HG02973 (cell line): ENCODE measurements around the gene ATCAY.
"Not testable (repeated sequence)": the region's sequence is repeated elsewhere in the genome, so short reads cannot be mapped to it uniquely, and the experiment has no call there.

Source experiments
- ATAC-seq: cut with Tn5 transposase; IDR thresholded peaks from one replicate; pipeline ENCODE4 v1.9.1; 2021; ENCODE audit warnings: moderate library complexity; ENCODE audit not compliant: unreplicated experiment

The ATCAY gene

DNA sequence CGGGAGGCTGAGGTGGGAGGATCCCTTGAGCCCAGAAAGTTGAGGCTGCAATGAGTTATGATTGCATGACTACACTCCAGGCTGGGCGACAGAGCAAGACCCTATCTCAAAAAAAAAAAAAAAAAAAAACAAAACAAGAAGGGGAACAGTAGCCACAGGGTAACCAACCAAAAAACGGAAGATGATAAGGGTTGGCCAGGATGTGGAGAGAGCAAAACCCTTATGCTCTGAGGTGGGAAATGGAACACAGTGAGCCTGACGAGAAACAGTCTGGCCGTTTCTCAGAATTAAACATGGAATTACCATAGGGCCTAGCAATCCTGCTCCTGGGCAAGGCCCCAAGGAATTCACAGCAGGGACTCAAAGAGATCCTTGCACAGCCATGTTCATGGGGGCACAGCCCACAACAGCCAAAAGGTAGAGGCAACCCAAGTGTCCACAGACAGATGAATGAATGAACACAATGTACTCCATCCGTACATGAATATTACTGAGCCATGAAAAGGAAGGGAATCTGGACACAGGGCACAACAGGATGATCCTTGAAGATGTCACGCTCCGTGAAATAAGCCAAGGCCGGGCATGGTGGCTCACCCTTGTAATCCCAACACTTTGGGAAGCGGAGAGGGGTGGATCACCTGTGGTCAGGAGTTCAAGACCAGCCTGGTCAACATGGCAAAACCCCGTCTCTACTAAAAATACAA is 63.7 kb downstream of the ATCAY start:
- no peak for ATAC-seq

DNA sequence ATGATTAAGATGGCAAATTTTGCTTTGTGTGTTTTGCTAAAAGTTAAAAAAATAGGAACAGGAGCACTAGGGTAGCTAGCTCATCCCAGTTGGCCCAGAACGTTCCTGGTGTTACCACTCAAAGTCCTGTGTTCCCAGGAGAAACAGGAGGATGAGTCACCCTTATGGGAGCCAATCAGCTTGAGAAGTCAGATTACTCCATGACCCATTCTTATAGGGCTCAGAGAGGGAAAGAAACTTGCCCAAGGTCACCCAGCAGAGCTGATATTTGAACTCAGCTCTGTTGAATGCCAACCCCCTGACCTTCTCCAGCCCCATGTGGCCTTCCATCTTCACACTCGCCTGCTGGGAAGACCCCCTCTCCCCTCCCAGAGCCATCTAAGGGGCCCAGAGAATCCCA is 65.4 kb downstream of the ATCAY start:
- ATAC-seq = no peak

DNA sequence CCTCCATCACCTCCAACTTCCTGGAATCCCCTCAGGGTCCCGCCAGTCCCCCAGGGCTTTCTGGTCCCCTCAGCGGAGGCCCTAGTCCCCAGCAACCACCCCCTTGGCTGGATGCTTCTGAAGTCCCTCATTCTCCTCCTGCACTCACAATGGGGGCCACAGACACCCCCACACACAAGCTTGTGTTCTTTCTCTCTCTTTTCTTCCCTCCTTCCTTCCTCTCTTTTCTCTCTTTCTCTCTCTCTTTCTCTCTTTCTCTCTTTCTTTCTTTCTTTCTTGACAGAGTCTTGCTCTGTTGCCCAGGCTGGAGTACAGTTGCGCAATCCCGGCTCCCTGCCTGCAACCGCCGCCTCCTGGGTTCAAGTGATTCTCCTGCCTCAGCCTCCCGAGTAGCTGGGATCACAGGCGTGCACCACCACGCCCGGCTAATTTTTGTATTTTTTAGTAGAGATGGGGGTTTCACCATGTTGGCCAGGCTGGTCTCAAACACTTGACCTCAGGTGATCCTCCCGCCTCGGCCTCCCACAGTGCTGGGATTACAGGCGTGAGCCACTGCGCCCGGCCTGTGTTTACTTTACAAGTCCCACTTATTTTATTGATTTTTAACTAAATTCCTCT is 66.9 kb downstream of the ATCAY start:
- ATAC-seq = not testable (repeated sequence)

DNA sequence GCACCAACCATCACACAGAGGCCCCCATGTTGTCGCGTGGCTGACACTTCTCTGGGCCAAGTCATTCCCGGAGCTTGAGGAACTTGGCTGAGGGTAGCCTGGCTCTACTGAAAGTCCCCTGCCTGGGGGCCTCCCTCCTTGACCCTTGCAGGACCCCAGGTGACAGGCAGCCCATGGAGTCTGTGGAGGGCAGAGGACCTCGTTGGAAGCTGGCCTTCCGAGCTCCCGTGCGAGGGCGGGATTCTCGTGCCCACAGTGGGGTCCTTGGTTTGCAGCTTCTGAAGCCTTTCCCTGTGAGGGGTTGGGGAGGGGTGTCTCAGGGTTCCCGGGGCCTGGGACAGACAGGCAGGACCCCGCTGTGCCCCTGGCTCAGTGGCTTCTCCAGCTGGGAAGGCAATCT is 68.8 kb downstream of the ATCAY start:
- no peak for ATAC-seq

DNA sequence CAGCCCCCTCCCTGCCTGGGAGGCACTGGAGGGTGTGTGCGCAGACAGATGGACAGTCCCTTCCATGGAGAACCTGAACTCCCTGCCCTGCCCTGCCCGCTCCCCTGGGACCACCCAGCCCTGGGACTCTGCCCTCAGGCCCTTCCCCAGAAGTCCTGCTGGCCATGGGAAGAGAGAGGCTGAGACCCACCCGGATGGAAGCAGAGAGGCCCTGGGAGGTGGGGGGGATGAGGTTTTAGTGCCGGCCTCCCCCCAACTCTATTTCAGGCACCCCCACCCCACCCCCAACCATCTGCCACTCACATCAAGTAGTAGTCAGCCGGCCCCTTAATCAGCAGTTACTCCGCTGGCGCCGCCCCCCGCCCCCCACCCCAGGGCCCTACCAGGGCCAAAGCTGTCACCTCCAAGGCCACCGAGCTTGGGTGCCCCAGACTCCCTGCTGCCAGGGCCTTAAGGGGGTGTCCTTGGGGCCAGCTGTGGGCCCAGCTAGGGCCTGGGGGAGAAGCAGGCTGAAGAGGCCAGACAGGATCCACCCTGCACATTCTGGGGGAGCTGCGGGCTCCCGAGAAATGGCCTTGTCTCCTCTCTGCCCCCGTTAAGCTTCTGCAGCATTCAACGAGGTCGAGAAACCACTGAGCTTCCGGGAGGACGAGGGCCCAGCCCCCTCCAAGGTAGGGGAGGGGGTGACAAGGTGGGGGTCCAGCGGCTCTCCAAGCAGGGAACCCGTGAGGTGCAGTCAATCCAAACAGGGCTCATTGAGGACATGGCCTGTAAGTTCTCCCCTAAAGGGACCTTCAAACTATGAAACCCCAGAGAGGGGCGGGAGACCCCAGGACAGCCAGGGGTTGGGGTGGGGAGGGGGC is 69.7 kb downstream of the ATCAY start:
- ATAC-seq = no peak

DNA sequence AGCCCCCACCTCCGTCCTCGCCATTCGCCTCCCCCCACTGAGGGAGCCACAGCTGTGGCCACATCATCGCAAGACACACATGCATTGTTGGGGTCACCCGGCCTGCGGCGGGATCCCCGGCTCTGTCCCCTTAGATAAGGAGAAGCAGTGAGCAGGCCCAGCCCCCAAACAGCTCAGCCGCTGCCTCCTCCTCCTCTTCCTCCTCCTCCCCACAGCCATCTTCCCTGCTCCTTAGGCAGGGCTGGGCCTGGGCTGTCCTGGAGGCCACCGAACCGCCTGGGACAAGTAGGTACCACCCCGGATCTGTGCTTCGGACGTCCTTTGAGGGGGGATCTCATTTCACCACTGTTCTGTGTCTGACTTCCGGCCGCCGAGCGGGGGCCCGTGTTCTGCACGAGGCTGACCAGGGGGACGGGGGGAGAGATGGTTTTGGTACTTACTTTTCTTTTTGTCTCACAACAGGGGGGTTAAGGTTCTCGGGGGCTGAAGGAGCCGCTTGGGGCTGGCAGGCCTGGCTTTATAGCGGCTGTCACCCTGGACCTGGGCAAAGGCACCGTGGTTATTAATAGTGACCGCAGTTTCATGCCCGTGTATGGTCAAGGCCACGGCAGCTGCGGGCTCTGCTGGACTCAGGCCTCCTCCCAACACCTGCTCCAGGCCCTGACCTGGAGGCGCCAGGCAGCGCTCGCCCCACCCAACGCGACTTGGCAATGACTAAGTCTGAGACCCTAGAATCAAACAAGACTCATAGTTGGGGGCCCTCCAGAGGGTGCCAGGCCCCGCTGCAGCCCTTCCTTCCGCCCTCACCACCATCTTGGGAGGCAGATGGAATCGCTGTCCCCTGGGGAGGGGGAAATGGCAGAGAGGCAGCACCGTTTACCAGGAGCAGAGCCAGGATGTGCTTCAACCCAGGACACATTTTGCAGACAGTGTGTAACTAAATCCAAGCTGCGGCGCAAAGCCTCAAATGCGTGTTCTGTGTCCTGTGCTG is 70.7 kb downstream of the ATCAY start:
- ATAC-seq = no peak

DNA sequence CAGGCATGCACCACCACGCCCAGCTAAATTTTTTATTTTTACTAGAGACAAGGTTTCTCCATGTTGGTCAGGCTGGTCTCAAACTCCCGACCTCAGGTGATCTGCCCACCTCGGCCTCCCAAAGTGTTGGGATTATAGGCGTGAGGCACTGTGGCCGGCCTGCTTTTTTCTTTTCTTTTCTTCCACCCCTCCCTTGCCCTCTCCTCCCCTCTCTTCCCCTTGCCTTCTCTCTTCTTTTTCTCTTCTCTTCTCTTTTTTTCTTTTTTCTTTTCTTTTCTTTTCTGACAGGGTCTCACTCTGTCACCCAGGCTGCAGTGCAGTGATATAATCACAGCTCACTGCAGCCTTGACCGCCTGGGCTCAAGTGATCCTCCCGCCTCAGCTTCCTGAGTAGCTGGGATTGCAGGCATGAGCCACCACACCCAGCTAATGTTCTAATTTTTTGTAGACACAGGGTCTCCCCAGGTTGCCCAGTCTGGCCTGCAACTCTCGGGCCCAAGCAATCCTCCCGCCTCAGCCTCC is 72.3 kb downstream of the ATCAY start:
- ATAC-seq = not testable (repeated sequence)

DNA sequence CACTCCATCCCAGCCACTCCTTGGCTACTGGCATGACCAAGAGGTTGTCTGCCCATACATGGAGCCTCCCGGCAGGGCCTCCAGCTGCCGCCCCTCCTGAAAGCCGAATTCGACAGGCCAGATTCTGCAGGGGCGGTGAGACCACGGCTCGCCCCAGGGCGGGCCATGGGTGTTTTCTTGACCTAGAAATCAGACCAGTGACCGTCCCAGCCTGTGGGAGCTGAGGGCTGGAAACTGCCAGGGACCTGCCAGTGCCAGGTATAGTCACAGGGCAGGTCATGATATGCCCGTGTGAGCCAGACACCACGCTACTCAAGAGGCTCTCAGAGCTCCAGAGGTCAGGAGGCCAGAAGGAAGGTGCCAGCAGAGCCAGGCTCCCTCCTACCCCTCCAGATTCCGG is 73.6 kb downstream of the ATCAY start:
- ATAC-seq = no peak

DNA sequence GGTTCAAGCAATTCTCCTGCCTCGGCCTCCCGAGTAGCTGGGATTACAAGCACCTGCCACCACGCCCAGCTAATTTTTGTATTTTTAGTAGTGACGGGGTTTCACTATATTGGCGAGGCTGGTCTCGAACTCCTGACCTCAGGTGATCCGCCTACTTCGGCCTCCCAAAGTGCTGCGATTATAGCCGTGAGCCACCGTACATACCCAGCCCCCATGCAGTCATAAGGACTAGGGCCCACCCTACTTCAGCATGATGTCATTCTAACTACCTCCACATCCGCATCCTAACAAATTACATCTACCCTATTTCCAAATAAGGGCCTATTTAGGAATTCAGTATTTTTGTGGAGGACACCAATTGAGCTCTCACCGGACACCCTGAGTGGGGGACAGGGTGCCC is 74.8 kb downstream of the ATCAY start:
- ATAC-seq = not testable (repeated sequence)

DNA sequence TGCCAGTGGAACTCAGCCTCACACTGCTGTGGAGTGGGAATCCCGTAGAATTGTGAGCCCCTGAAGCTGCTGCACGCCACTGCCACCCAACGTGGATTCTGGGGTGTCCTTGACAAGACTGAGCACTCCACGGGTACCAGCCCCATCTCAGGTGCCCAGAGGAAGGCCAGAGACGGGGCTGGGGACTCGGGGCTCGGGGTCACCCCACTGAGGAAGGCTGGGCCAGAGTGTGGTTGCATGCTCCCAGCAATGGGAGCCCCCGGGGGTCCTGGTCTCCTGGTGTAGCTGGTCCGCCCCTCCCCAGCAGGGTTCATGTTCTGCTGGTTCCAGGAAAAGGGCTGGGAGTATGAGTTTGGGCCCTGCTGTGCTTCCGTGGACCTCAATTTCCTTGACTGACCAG is 75.2 kb downstream of the ATCAY start:
- no peak for ATAC-seq

DNA sequence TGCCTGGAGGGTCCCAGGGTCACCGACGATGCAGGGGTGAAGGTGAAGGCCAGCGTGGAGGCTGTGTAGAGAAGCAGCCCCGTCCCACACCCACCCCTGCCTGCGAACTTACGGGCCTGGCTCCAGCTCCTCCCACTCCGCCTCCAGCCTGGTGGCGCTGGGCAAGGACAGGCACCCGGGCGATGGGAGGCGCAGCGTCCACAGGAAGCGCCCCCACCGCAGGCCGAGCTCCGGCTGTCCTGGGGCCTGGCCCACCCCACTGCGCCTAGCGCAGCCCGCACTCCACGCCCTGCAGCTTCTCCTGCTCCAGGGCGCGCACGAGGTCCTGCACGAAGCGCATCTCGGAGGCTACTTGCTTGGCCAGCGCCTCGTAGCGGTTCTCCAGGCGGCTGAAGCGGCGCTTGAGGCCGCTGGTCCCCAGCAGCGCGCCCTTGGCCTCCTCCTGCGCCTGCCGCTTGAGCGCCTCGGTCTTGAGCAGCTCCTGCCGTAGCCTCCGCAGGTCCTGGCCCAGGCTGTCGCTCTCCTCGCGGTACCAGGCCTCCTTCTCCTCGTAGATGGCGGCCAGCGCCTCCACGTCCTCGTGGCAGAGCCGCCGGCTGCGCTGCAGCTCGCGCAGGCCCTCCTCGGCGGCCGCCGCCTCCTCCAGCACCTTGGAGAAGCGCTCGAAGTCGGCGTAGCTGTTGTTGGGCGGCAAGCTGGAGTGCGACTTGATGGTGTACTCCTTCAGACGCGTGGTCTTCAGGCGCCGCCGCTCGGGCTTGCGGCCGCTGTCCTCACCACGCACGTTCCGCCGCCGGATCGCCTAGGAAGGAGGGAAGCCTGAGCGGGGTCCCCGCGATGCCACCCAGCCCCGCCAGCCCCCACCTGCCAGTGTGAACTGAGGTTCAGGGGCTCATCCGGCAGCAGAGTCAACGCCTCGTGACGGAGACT is 78.6 kb downstream of the ATCAY start:
- ATAC-seq = no peak

DNA sequence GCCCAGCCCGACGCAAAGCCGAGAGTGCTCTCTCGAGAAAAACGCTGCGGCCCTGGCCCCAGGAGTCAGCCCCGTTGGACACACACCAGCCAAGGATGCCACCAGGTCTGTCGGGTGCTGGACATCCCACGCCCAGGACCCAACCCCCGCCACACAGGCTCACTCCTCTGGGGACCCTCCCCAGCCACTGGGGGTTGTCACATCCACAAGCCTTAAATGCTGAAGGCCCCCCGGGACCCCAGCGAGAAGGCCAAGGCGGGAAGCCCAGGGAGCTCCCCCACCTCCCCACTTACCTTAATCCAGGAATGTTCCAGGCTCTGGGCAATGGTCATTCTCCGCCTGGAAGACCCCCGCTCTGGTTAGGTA is 79.3 kb downstream of the ATCAY start:
- ATAC-seq = no peak

DNA sequence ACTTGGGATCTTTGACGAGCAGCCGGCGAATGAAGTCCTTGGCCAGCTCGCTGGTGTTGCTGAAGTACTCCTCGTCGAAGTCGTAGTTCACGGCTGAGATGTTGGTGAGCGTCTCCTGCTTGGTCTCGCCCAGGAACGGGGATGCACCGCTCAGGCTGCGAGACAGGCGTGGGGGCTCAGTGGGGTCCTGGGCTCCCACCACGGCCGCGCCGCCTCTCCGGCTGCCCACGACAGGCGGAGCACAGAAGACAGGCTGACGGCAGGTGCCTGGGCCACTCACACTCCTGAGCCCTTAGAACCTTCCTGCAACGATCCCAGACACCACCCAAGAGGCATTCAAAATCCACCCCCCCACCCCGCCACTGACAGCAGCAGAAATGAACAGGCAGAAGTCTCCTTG is 80.5 kb downstream of the ATCAY start:
- no peak for ATAC-seq

DNA sequence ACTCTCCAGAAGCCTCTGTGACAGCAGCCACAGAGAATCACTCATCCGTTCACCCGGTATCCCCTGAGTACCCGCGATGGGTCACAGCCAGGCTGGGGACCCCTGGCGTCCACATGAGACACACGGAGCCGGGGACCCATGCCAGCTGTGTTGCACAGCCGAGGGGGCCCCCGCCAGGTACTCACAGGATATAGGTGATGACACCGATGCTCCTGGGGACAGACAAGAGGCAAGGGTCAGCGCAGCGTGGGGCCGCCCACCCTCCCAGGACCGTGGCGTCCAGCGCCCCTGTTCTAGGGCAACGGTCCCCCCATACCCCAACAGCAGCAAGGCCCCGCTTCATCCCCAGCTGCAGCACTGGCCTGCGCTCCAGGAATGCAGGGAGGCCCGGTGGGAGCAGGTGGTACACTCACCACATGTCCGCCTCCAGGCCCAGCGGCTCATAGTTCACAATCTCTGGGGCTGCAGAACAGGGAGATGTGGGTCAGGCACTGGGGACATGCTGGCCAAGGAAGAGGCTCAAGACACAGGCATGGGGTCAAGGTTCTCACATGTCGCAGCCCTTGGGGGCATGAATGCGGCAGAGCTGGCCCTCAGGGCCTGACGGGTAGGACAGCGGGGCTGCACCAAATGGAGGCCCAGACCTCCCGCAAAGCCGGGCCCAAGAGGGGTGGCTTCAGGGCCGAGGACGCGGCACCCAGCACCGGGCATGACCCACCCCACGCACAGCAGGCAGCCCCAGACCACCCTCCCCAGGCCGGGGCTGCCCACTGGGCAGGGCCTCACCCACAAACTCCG is 83.2 kb downstream of the ATCAY start:
- ATAC-seq = no peak

DNA sequence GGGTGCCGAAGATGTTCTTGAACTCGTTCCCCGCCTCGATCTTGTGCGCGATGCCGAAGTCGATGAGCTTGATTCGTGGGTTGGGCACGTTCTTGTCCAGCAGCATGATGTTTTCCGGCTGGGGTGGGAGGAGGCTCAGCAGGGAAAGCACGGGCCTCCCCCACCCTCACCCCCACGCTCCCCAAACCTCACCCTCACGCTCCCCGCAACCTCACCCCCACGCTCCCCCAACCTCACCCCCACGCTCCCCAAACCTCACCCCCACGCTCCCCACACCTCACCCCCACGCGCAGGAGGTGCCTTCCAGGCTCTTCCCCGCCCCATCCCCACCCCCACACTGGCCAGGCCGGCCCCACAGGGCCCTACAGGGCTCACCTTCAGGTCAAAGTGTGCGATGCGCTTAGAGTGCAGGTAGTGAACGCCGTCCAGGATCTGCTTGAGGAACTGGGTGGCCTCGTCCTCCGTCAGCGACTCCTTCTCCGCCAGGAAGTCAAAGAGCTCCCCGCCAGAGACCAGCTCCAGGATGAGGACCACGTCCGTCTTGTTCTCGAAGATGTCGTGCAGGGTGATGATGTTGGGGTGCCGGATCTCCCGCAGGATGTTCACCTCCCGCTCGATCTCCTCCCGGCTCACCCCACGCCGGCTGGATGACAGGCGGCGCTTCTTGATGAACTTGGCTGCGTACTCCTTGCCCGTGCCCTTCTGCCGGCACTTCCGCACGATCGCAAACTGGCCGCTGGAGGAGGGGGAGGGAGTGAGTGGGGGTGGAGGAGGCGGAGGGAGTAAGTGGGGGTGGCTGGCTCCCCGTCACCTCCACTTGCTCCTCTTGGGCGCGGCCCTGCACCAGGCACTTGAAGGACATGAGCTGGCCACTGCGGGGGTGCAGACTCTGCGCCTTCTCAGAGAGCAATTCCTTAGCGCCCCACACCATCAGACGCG is 84.0 kb downstream of the ATCAY start:
- ATAC-seq = no peak

DNA sequence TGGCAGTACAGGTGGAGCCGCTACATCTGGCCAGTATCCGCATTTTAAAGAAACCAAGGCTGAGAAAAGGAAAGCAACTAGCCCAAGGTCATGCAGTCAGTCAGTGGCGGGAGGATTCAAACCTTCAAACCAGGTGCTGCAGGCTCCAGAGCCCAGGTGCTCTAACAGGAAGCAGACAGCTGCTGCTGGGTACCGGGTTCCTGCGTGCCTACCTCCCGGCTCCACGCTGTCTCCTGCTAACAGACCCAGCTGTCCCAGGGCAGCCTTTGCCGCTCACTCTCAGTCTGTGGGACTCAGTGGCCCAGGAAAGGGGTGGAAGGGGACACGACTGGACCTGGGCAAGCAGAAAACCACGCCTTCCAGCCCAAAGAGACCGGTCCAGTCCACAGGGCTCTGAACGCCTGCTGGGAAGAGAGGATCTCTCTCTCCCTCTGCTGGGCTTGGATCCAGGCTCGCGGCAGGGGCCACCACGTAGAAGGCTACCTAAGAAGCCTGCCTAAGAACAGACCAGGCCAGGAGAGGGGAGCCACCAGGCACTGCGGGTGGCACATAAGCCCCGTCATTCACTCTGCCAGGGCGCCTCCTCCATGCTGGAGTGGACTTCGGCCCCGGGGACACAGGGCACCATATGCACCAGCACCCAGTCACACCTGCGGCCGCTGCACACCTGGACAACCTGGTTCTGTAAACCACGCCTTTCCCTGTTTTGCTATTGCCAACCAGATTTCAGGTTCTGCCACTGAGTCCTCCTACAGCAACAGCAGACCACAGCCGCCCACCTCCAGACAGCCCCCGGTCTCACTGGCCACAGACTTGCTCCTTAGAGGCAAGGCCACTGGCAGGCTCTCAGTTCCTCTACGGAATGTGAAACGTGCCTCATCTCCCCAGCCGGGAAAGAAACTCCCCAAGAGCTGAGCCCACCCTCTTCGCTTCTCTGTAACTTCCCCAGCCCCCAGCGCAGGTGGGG is 85.8 kb downstream of the ATCAY start:
- no peak for ATAC-seq
